ENCODE results near the gene MEA1. TPM values are rescaled to one million over a fixed set of nuclear protein-coding genes. Genes with fewer than 3 reads are reported as not detected.

Gene MEA1
- total and polyA plus RNA-seq, 2 of the 4 experiments (the other 2 are of a cell fraction): 116 to 126 TPM

- TF ChIP-seq, protein P1, sequence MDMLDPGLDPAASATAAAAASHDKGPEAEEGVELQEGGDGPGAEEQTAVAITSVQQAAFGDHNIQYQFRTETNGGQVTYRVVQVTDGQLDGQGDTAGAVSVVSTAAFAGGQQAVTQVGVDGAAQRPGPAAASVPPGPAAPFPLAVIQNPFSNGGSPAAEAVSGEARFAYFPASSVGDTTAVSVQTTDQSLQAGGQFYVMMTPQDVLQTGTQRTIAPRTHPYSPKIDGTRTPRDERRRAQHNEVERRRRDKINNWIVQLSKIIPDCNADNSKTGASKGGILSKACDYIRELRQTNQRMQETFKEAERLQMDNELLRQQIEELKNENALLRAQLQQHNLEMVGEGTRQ (IDR thresholded peaks at IDR 0.05; ENCODE audit: low read depth, low read length): no peak
- TF ChIP-seq MXI1 (IDR thresholded peaks at IDR 0.05; ENCODE audit: borderline replicate concordance, low read depth, low read length) (no peak), CHD1 (IDR thresholded peaks at IDR 0.05; ENCODE audit: low read depth, low read length) (no peak)
These were observed 29.5 kb downstream of the MEA1 start, which contains the start of gene PPP2R5D (continued) for GRCh38 chr6:42984001-42984923.

Measured in IMR-90 (cell line).